ENCODE measurements around the gene RECK. TPM values are rescaled to one million over a fixed set of nuclear protein-coding genes. Genes with fewer than 3 reads are reported as not detected.

Gene RECK
- polyA plus RNA-seq, 1 experiment = 112 TPM

GRCh38 chr9:36151316-36152210 lies 114.8 kb downstream of the RECK start:
- DNase-seq (ENCODE audit: low read depth, low spot score) = no peak
- H3K4me3 ChIP-seq (ENCODE audit: low read depth, low read length) = no peak overlapping the region
- POLR2A ChIA-PET = interaction anchor here (0.6 to 1.7 kb wide), 2 partner anchors 12 to 1328 kb away, joined by 3 to 6 read pairs; no protein-coding TSS in a partner anchor
- H3K27me3 ChIP-seq (ENCODE audit: control insufficient read depth, insufficient read depth, low read length) = no peaks in the 10 kb centered on the region
- H3K27ac ChIP-seq (ENCODE audit: low read depth, low read length) = peak overlapping the region; percentile 11
- peaks cover 3% of the 10 kb centered on the region for H3K9me3 ChIP-seq (ENCODE audit: control insufficient read depth, insufficient read depth, low read length)
- TF ChIP-seq CTCF (IDR thresholded peaks at IDR 0.05; ENCODE audit: low read depth, low read length) = no peak
- CTCF ChIA-PET = interaction anchor here (0.6 to 1.7 kb wide), 2 partner anchors 15 to 196 kb away, joined by 3 to 6 read pairs; no protein-coding TSS in a partner anchor

- POLR2A ChIA-PET = interaction anchor here (0.6 kb wide), 1 partner anchor 8 kb away, joined by 5 read pairs; no protein-coding TSS in a partner anchor
- no peak overlapping the region for H3K27ac ChIP-seq (ENCODE audit: low read depth, low read length)
Observed at GRCh38 chr9:36152741-36153438, 116.2 kb downstream of the RECK start.

GRCh38 chr9:36153746-36154145 lies 117.0 kb downstream of the RECK start:
- Histone ChIP-seq H3K27me3 (ENCODE audit: control insufficient read depth, insufficient read depth, low read length) (no peaks in the 10 kb centered on the region), H3K4me3 (ENCODE audit: low read depth, low read length) (no peak overlapping the region), H3K9me3 (ENCODE audit: control insufficient read depth, insufficient read depth, low read length) (peaks cover 4% of the 10 kb centered on the region), H3K27ac (ENCODE audit: low read depth, low read length) (peak overlapping the region; percentile 66)
- CTCF ChIA-PET = no interaction called here
- no peak for TF ChIP-seq CTCF (IDR thresholded peaks at IDR 0.05; ENCODE audit: low read depth, low read length)
- POLR2A ChIA-PET = no interaction called here
- no peak for DNase-seq (ENCODE audit: low read depth, low spot score)

More at GRCh38 chr9:36152741-36153438, 116.2 kb downstream of the RECK start:
- no peak for DNase-seq (ENCODE audit: low read depth, low spot score)
- CTCF ChIA-PET = interaction anchor here (1.1 kb wide), 1 partner anchor 144 kb away, joined by 3 read pairs; no protein-coding TSS in a partner anchor
- Histone ChIP-seq H3K27me3 (ENCODE audit: control insufficient read depth, insufficient read depth, low read length) (no peaks in the 10 kb centered on the region), H3K4me3 (ENCODE audit: low read depth, low read length) (no peak overlapping the region), H3K9me3 (ENCODE audit: control insufficient read depth, insufficient read depth, low read length) (peaks cover 4% of the 10 kb centered on the region)
- TF ChIP-seq CTCF (IDR thresholded peaks at IDR 0.05; ENCODE audit: low read depth, low read length) = no peak

GRCh38 chr9:36154331-36154952 lies 117.7 kb downstream of the RECK start:
- no peak for TF ChIP-seq CTCF (IDR thresholded peaks at IDR 0.05; ENCODE audit: low read depth, low read length)
- Histone ChIP-seq H3K27me3 (ENCODE audit: control insufficient read depth, insufficient read depth, low read length) (no peaks in the 10 kb centered on the region), H3K9me3 (ENCODE audit: control insufficient read depth, insufficient read depth, low read length) (peaks cover 4% of the 10 kb centered on the region), H3K27ac (ENCODE audit: low read depth, low read length) (peak overlapping the region; percentile 73), H3K4me3 (ENCODE audit: low read depth, low read length) (no peak overlapping the region)
- POLR2A ChIA-PET = interaction anchor here (0.9 to 1.0 kb wide), 2 partner anchors 9 to 36 kb away, joined by 3 to 5 read pairs; partner anchors contain the start of gene CLTA
- DNase-seq (ENCODE audit: low read depth, low spot score) = no peak
- CTCF ChIA-PET = interaction anchor here (1.1 kb wide), 1 partner anchor 11 kb away, joined by 3 read pairs; no protein-coding TSS in a partner anchor

Measured in AG04450 (cell line).